K562 (cell line): Measurements from ENCODE around the gene CCDC136. TPM values are rescaled to one million over a fixed set of nuclear protein-coding genes. Genes with fewer than 3 reads are reported as not detected.

Experiments
- ATF4 ChIP-seq: fragments of 450-650 bp; formaldehyde crosslinking; IDR thresholded peaks from 2 replicates; pipeline ENCODE4 v1.4.0; 2022; ENCODE audit warnings: mild to moderate bottlenecking, moderate library complexity
- BACH1 ChIP-seq: fragments of 200-800 bp; sonication (Bioruptor generic); IDR thresholded peaks from 2 replicates; pipeline ENCODE4 v1.6.1; 2016; ENCODE audit warnings: missing genetic modification characterization, missing compliant biosample characterization
- BCL6 ChIP-seq: fragments of 250-450 bp; sonication (Bioruptor Pico); IDR thresholded peaks from 2 replicates; pipeline ENCODE4 v1.4.0; 2020
- CHCHD3 ChIP-seq: fragments of 250-450 bp; sonication (Bioruptor Pico); IDR thresholded peaks from 2 replicates; pipeline ENCODE4 v2.1.2; 2022; ENCODE audit warnings: mild to moderate bottlenecking
- DACH1 ChIP-seq: fragments of 450-650 bp; IDR thresholded peaks from 2 replicates; pipeline ENCODE4 v1.6.1; 2018; ENCODE audit not compliant: partially characterized antibody
- ETS1 ChIP-seq: conservative IDR thresholded peaks from 2 replicates; pipeline ENCODE4 v1.6.1; 2011; ENCODE audit warnings: low read depth, mild to moderate bottlenecking, low read length; ENCODE audit not compliant: control insufficient read depth
- FOXA3 ChIP-seq, 2 experiments: fragments of 450-650 bp in 1 of 2; sonication (generic) in 1 of 2; formaldehyde crosslinking; IDR thresholded peaks in 1 of 2; conservative IDR thresholded peaks in 1 of 2; 2 replicates each; pipeline versions ENCODE4 v1.4.0 to v1.8.0; 2020 to 2022; ENCODE audit warnings: mild to moderate bottlenecking in 2 of 2, missing genetic modification reagents in 1 of 2
- NCOA4 ChIP-seq: fragments of 450-650 bp; IDR thresholded peaks from 2 replicates; pipeline ENCODE4 v1.6.1; 2018; ENCODE audit warnings: mild to moderate bottlenecking; ENCODE audit not compliant: partially characterized antibody
- NFIC ChIP-seq: fragments of 450-650 bp; IDR thresholded peaks from 2 replicates; pipeline ENCODE4 v1.6.1; 2017; ENCODE audit warnings: mild to moderate bottlenecking, inconsistent platforms
- PBX2 ChIP-seq, 2 experiments: IDR thresholded peaks in 1 of 2; conservative IDR thresholded peaks in 1 of 2; 2 replicates each; pipeline ENCODE4 v1.6.1; 2016; ENCODE audit warnings: low read depth in 2 of 2, mild to moderate bottlenecking in 1 of 2, missing compliant biosample characterization in 1 of 2, missing genetic modification characterization in 1 of 2, moderate library complexity in 1 of 2
- PML ChIP-seq: IDR thresholded peaks from 2 replicates; pipeline ENCODE4 v1.6.1; 2012; ENCODE audit warnings: low read length, inconsistent platforms
- RNF2 ChIP-seq: sonication (generic); IDR thresholded peaks from 2 replicates; pipeline ENCODE4 v1.6.1; 2016
- SMARCE1 ChIP-seq: fragments of 450-650 bp; IDR thresholded peaks from 2 replicates; pipeline ENCODE4 v1.7.1; 2016; ENCODE audit warnings: mild to moderate bottlenecking
- SOX6 ChIP-seq: fragments of 450-650 bp; IDR thresholded peaks from 2 replicates; pipeline ENCODE4 v1.6.1; 2014; ENCODE audit warnings: mild to moderate bottlenecking
- TGIF2 ChIP-seq: sonication (generic); formaldehyde crosslinking; IDR thresholded peaks from 2 replicates; pipeline ENCODE4 v1.8.1; 2022; ENCODE audit warnings: mild to moderate bottlenecking, missing genetic modification reagents, moderate library complexity
- USF1 ChIP-seq: sonication (generic); formaldehyde crosslinking; IDR thresholded peaks from 2 replicates; pipeline ENCODE4 v1.9.0; 2022; ENCODE audit warnings: mild to moderate bottlenecking, missing genetic modification reagents
- ZNF174 ChIP-seq: fragments of 250-450 bp; sonication (Bioruptor Pico); IDR thresholded peaks from 2 replicates; pipeline ENCODE4 v1.4.0; 2020; ENCODE audit warnings: mild to moderate bottlenecking
- ZNF398 ChIP-seq: fragments of 250-450 bp; sonication (Bioruptor Pico); IDR thresholded peaks from 2 replicates; pipeline ENCODE4 v1.8.0; 2021; ENCODE audit warnings: moderate library complexity, mild to moderate bottlenecking, inconsistent platforms
- ZNF766 ChIP-seq: fragments of 200-800 bp; sonication (Bioruptor generic); conservative IDR thresholded peaks from 2 replicates; pipeline ENCODE4 v1.6.1; 2016; ENCODE audit warnings: missing genetic modification characterization, missing compliant biosample characterization
- ZNF785 ChIP-seq: fragments of 250-450 bp; sonication (Bioruptor Pico); IDR thresholded peaks from 2 replicates; pipeline ENCODE4 v1.4.0; 2020; ENCODE audit warnings: mild to moderate bottlenecking
- polyA plus RNA-seq, 8 experiments: library from polyadenylated mRNA; depleted of rRNA in 4 of 8; stranded (reverse) in 5 of 8; unstranded in 3 of 8; fragments of >200 nt; fragmentation: Nextera tagmentation in 2 of 8; fragmentation: Illumina TruSeq in 1 of 8; extraction: Ambion mirVana in 2 of 8; extraction: Trizol in 1 of 8; gene quantifications; 2 replicates each; pipeline versions ENCODE4 v1.2.1 to v1.2.3, GENCODE V29; 2011 to 2014; ENCODE audit warnings: inconsistent platforms in 1 of 8, missing spikeins in 1 of 8
- total RNA-seq, 7 experiments: library from RNA; depleted of rRNA in 6 of 7; stranded (reverse); fragments of >200 nt in 6 of 7; fragmentation: Illumina TruSeq in 2 of 7; extraction: Trizol in 2 of 7; gene quantifications; 2 replicates each; pipeline versions ENCODE4 v1.2.1 to v1.2.3, GENCODE V29; 2011 to 2021; ENCODE audit warnings: low replicate concordance in 1 of 7

CCDC136 gene
- total and polyA plus RNA-seq, 9 of the 15 experiments (the other 6 are each of a cell fraction or from before 2014, with no cell fraction given): 2.4 to 40.8 (median 26.5) TPM

GRCh38 chr7:128831178-128831993 lies 39.6 kb downstream of the CCDC136 start (continued):
- no peak for TF ChIP-seq ZNF398 (CRISPR knock-in tag)
- no peak for TF ChIP-seq ZNF174 (CRISPR knock-in tag)
- TF ChIP-seq BACH1 (tag): no peak
- TF ChIP-seq ZNF766 (CRISPR knock-in tag): no peak; the same call in 1 of the 2 replicates
- TF ChIP-seq SOX6: peak; percentile 22; the same call in 1 of the 2 replicates
- no peak for TF ChIP-seq PBX2 (CRISPR knock-in tag; IDR thresholded peaks at IDR 0.05; ENCODE audit: low read depth)
- TF ChIP-seq PBX2 (tag; conservative IDR thresholded peaks at IDR 0.05; ENCODE audit: low read depth): no peak
- peak; percentile 26 for TF ChIP-seq NFIC
- TF ChIP-seq ZNF785 (CRISPR knock-in tag): no peak
- no peak for TF ChIP-seq USF1
- no peak for TF ChIP-seq BCL6
- no peak for TF ChIP-seq NCOA4
- no peak for TF ChIP-seq DACH1
- no peak for TF ChIP-seq ATF4 (CRISPR knock-in tag)
- TF ChIP-seq SMARCE1: no peak
- peak; percentile 45; the same call in 1 of the 2 replicates for TF ChIP-seq TGIF2 (CRISPR knock-in tag)
- TF ChIP-seq ETS1: peak; percentile 51
- TF ChIP-seq CHCHD3 (CRISPR knock-in tag): no peak
- peak; percentile 84; the same call in 1 of the 2 replicates for TF ChIP-seq PML
- TF ChIP-seq RNF2: peak; percentile 69
- TF ChIP-seq FOXA3 (CRISPR knock-in tag; conservative IDR thresholded peaks at IDR 0.05 in 1 of 2, IDR thresholded peaks at IDR 0.05 in 1 of 2): 0 out of 4 replicates have a peak, but pooled peaks of 1 of the 2 experiments have one; percentile 17
